HG03354 (cell line): ENCODE results near the gene ELAVL1.

Experiments used
- ATAC-seq: cut with Tn5 transposase; IDR thresholded peaks from one replicate; pipeline ENCODE4 v1.9.1; 2021; ENCODE audit warnings: mild to moderate bottlenecking; ENCODE audit not compliant: unreplicated experiment, poor library complexity, severe bottlenecking

ELAVL1 gene

DNA sequence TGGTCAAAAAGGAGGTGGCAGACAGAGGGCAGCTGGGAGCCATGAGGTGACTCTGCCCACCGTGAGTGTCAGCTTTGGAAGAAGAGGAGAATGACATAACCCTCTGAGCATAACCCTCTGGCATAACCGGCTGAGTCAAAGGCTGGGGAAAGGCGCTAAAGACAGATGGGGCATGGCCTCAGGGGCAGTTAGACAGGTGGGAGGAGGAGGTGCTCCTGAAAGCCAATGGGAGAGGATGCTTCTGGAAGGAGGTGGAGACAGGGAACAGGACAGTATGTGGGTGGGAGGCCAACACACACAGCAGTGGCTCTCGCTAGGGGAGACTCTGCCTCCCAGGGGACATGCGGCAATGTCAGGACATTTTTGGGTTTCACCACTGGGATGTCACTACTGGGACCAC is 17.1 kb downstream of the ELAVL1 start:
- ATAC-seq, result no peak

DNA sequence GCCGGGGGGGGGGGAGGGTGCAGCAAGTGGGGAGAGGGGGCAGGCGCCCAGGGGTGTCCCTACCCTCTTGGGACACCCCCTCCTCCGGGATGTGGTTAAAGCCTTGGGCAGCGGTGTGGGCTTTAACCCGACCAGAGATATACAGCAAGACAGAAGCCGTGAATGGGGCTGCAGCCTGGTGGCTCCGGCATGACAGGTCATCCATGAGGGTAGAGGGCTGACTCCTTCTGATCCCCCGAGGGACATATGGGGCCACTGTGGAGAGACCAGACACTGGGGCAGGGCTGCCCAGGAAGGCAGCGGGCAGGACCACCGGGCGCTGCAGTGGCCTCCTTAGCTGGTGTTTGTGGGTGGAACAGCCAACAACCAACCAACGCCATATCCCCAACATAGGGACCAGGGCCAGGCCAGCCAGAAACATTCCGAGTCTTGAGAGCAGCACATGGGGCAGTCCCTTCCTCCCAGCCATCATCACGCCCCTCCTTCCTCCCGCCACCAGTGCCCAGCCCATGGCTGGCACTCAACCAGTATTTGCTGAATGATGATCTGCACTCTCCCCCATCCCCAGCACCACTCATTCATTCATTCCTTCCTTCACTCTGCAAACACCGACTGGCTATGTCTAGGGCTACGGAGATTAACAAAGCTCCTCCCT is 18.2 kb downstream of the ELAVL1 start:
- no peak for ATAC-seq

DNA sequence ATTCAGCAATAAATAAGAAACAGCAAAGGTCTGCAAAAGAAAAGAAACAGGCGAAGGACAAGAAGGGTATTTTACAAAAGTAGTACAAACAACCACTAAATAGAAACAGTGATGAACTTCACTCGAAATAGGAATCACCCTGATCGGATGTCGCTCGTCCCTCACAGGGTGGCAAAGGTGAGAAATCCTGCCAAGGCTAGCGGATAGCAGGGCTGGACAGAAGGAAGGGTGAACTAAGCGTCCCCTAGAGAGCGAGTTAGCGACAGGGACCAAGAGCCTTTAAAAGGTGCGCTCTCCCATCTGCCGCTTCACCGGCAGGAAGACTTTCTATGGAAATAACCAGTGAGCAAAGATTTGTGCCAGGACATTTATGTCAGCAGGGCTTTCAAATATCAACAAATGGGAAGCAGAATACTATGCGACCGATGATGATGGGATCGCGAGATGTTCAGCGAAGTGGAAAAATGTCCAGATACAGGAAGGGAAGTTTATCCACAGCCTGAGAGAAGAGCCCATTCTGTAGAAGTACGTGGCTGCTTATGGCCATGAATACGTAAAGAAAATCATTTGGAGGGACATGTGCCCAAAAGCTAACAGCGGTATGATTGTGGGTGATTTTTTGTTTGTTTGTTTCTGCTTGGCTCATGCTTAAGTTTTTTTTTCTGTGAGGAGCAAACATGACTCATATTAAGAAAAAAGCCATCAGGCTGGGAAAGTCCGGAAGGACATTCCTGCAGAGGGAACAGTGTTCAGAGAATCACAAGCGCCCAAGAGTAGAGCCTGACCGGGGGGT is 18.9 kb downstream of the ELAVL1 start:
- ATAC-seq, result no peak

- no peak for ATAC-seq
Measured at GRCh38 chr19:7985481-7985911, 19.9 kb downstream of the ELAVL1 start.

GRCh38 chr19:7983995-7984837 is 21.2 kb downstream of the ELAVL1 start:
- ATAC-seq, result no peak

DNA sequence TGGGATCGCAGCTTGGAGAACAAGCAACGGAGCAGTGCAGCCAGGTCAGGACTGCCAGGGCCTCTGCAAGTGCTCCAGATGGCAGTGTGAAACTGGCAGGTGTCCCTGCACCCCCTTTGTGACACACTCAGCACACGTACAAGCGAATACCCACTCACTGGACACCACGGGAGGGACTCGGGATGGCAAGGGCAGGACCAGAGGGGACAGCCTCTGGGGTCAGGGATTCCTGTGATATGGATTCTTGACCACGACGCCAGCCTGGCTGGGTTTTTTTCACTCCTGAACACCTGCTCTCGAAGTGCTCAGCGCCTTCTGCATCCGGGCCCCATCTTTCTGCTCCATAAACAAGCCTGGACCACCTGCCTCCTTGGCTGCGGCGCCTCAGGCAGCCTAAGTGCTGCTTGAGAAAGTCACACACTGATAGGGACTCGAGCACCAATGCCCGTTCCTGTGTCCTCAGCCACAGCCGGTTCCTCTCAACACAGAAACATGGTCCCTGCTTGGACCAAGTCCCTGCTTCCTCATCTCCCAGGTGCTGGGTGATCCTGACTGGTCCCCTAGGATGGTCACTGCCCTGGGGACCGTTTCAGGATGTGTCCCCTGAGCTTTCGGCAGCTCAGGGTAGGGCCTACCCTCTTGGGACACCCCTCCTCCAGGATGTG is 22.0 kb downstream of the ELAVL1 start:
- ATAC-seq, result no peak

DNA sequence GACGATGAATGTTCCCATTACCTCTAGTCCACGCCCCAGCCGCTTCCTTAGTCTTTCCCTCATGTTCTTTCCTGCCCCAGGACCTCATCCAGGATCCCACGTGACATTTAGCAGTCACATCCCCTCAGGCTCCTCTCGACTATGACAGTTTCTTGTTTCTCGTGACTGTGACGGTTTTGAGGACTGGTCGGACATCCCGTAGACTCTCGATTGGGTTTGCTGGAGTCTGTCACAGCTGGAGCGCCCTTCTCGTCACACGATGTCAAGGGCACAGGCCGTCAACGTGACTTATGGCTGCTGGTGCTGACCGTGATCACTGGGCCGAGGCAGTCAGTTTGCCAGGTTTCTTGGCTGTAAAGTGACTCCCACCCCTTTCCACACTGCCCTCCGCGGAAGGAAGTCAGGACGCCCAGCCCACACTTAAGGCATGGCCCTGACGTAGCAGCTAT is 22.8 kb downstream of the ELAVL1 start:
- no peak for ATAC-seq

DNA sequence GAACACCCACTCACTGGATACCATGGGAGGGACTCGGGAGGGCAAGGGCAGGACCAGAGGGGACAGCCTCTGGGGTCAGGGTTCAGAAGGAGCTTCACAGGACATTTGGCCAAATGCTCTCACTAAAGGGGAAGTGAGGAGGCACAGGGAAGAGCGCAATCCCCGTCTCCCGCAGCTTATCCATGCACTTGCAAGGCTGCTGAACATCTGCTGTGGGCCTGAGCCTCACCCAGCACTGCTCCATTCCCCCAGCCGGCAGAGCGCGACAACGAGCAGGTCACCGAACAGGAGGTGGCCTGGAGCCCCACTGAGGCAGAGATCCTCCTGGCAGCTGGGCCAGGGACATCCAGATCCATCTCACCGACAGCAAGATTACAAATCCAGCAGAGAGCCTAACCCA is 23.3 kb downstream of the ELAVL1 start:
- no peak for ATAC-seq

DNA sequence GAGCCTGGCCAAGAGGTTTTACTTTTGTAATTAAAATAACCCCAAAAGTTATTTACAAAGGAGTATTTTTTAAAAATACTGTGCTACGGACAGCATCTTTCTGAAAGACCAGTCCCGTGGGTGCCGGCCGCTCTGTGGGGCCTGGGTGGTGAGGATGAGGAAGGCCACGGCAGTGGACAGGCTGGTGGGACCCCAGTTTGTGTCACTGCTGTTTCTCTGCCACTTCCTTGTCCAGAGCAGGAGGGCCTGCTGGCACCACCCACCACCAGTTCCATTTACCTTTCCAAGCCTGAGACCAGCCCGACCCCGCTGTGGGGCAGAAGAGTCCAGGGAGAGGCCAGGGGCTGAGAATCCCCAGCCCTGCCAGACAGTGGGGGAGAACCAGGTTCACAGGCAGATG is 23.8 kb downstream of the ELAVL1 start:
- ATAC-seq, result no peak

DNA sequence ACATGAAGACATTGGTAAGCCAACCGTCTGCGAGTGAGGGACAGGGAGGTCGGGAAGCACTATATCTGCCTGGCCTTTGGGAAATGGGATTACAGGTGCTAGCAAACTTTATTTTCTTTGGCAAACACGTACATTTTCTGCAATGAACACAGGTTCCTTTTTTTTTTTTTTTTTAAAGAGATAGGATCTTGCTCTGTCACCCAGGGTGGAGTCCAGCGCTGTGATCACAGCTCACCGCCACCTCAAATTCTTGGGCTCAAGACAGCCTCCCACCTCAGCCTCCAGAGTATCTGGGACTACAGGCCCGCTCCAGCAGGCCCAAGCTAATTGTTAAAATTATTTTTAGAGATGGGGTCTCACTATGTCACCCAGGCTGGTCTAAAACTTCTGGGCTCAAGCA is 24.2 kb downstream of the ELAVL1 start:
- ATAC-seq, result no peak

GRCh38 chr19:7980635-7981121 is 24.8 kb downstream of the ELAVL1 start:
- ATAC-seq, result no peak

- ATAC-seq, result no peak
Measured at GRCh38 chr19:7980168-7980567, 25.3 kb downstream of the ELAVL1 start.

- no peak for ATAC-seq
Measured at GRCh38 chr19:7979559-7979958, 25.9 kb downstream of the ELAVL1 start.

DNA sequence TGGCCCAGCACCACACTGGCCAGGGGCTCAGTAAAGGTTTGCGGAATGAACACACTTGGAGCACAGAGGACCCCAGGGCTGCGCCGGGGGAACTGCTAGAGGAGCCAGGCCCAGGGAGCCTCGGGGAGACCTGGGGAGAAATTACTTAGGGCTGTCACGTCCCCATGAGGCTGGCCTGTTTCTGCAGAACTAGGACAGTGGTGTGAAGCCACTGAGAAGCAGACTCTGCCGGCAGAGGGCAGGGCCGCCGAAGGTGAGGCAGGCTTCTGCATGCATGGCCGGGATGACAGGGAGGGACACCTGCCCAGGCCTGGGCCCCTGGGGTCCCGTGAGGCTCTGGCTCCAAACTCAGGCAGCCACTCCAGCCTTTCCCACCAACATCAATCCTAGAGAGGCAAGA is 26.4 kb downstream of the ELAVL1 start:
- no peak for ATAC-seq

- ATAC-seq, result no peak
Measured at GRCh38 chr19:7978179-7978825, 27.1 kb downstream of the ELAVL1 start.

GRCh38 chr19:7977723-7978040 is 27.8 kb downstream of the ELAVL1 start:
- no peak for ATAC-seq

- no peak for ATAC-seq
Measured at GRCh38 chr19:7977021-7977722, 28.3 kb downstream of the ELAVL1 start.

GRCh38 chr19:7976461-7976860 is 29.0 kb downstream of the ELAVL1 start:
- no peak for ATAC-seq

GRCh38 chr19:7975037-7975436 is 30.4 kb downstream of the ELAVL1 start:
- no peak for ATAC-seq
